ENCODE measurements around the gene SLC27A5.
"Not testable (repeated sequence)": the region's sequence is repeated elsewhere in the genome, so short reads cannot be mapped to it uniquely, and the experiment has no call there.

SLC27A5 gene

DNA sequence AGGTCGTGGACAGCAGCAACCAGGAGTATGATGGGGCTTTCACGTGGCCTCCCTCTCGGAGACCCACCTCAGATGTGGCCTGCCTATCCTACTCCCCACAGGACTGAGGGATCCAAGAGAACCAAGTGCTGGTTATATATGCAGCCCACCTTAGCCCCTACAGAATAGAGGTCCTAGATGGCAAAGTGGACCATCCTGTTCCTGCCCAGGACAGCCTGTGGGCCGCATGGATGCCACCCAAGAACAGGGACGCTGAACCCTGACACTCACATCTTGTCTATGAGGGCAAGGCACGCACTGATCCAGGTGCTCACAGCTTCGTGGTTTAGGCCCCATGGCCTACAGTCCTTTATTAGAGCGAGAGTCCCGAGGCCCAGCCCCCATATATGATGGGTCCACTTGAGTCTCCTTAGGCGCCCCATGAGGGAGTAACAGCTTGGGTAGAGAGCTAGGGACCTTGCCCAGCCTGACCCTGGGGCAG lies 1.5 kb upstream of the SLC27A5 start:
- no peak for TF ChIP-seq CTCF (IDR thresholded peaks at IDR 0.05; ENCODE audit: insufficient read depth, low read length, missing control alignments)

GRCh38 chr19:58510084-58510862 lies 1.5 kb downstream of the SLC27A5 start:
- H3K4me3 ChIP-seq (ENCODE audit: low read depth, low read length) = no peak overlapping the region
- CTCF ChIA-PET = interaction anchor here (1.3 to 5.7 kb wide), 2 partner anchors 9 to 10 kb away, joined by 5 to 35 read pairs; partner anchors contain the start of gene ZBTB45
- POLR2A ChIA-PET = no interaction called here
- no peak for DNase-seq (ENCODE audit: low read depth, low spot score)
- TF ChIP-seq CTCF (IDR thresholded peaks at IDR 0.05; ENCODE audit: insufficient read depth, low read length, missing control alignments) = no peak

More for the DNA sequence above, 1.5 kb upstream of the SLC27A5 start:
- DNase-seq (ENCODE audit: low read depth, low spot score) = no peak
- no peak overlapping the region for H3K4me3 ChIP-seq (ENCODE audit: low read depth, low read length)
- POLR2A ChIA-PET = interaction anchor here (0.6 to 1.1 kb wide), 3 partner anchors 9 to 30 kb away, joined by 3 to 7 read pairs (median 3); partner anchors contain the start of gene TRIM28
- CTCF ChIA-PET = interaction anchor here (0.5 to 9.3 kb wide), 10 partner anchors 7 to 67 kb away, joined by 3 to 109 read pairs (median 6); partner anchors contain the start of genes TRIM28 and ZBTB45

GRCh38 chr19:58509731-58510083 lies 2.1 kb downstream of the SLC27A5 start:
- CTCF ChIA-PET = interaction anchor here (5.7 kb wide), 1 partner anchor 11 kb away, joined by 35 read pairs; the partner anchor contains the start of gene ZBTB45
- TF ChIP-seq CTCF (IDR thresholded peaks at IDR 0.05; ENCODE audit: insufficient read depth, low read length, missing control alignments) = no peak
- POLR2A ChIA-PET = no interaction called here
- no peak overlapping the region for H3K4me3 ChIP-seq (ENCODE audit: low read depth, low read length)
- no peak for DNase-seq (ENCODE audit: low read depth, low spot score)

DNA sequence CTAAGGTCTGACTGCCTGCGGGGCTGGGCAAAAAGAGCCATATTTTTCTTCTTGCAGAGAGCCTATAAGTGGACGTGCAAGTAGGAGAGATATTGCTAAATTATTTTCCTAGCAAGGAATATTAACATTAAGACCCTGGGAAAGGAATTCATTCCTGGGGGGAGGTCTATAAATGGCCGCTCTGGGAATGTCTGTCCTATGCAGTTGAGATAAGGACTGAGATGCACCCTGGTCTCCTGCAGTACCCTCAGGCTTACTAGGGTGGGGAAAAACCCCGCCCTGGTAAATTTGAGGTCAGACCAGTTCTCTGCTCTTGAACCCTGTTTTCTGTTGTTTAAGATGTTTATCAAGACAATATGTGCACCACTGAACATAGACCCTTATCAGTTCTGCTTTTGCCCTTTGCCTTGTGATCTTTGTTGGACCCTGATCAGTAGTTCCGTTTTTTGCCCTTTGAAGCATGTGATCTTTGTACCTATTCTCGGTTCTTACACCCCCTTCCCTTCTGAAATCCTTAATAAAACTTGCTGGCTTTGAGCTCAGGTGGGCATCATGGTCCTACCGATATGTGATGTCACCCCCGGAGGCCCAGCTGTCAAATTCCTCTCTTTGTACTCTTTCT lies 4.1 kb downstream of the SLC27A5 start:
- CTCF ChIA-PET = interaction anchor here (5.7 kb wide), 1 partner anchor 13 kb away, joined by 35 read pairs; the partner anchor contains the start of gene ZBTB45
- H3K4me3 ChIP-seq (ENCODE audit: low read depth, low read length); DNase-seq (ENCODE audit: low read depth, low spot score); POLR2A ChIA-PET: not testable (repeated sequence)

DNA sequence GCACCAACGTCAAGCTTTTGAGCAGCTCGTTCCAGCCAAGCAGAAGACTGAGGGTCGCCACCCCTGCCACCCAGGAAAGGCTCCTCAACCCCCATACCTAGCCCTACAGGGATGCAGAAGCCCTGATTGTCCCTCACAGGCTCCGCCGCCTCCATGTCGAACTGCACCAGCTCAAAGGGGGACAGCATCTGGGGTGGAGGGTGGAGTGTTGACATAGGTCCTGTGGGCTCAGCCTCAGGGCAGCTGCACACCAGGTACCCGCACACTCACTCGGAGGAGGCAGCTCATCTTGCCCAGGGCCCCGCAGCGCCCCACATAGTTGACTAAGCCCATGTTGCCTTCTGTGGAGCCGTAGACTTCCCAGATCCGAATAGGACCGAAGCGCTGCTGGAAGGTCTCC lies 11.6 kb downstream of the SLC27A5 start:
- ChIA-PET POLR2A (interaction anchor here (0.9 to 2.0 kb wide), 2 partner anchors 18 to 20 kb away, joined by 4 to 7 read pairs; partner anchors contain the start of gene ZBTB45), CTCF (interaction anchor here (1.1 to 4.0 kb wide), 3 partner anchors 13 to 91 kb away, joined by 3 to 43 read pairs (median 33); partner anchors contain the start of gene ZBTB45)
- no peak for TF ChIP-seq CTCF (IDR thresholded peaks at IDR 0.05; ENCODE audit: insufficient read depth, low read length, missing control alignments)
- H3K4me3 ChIP-seq (ENCODE audit: low read depth, low read length) = peak overlapping the region; percentile 70
- no peak for DNase-seq (ENCODE audit: low read depth, low spot score)

- POLR2A ChIA-PET = interaction anchor here (0.6 to 2.0 kb wide), 4 partner anchors 19 to 44 kb away, joined by 3 to 7 read pairs (median 4); partner anchors contain the start of genes TRIM28 and ZBTB45
- H3K4me3 ChIP-seq (ENCODE audit: low read depth, low read length) = peak overlapping the region; percentile 70
- CTCF ChIA-PET = interaction anchor here (1.1 to 4.0 kb wide), 3 partner anchors 14 to 90 kb away, joined by 3 to 43 read pairs (median 33); partner anchors contain the start of gene ZBTB45
- no peak for TF ChIP-seq CTCF (IDR thresholded peaks at IDR 0.05; ENCODE audit: insufficient read depth, low read length, missing control alignments)
- peak; percentile 89 for DNase-seq (ENCODE audit: low read depth, low spot score)
Measured at GRCh38 chr19:58499021-58499927, 12.5 kb downstream of the SLC27A5 start.
